Measurements from ENCODE around the gene SWT1. TPM values are rescaled to one million over a fixed set of nuclear protein-coding genes. Genes with fewer than 3 reads are reported as not detected.
"Not testable (repeated sequence)": the region's sequence is repeated elsewhere in the genome, so short reads cannot be mapped to it uniquely, and the experiment has no call there.

SWT1 gene
- total RNA-seq, 2 donors from 2014 or later, result 4.1 to 7.1 TPM

- Mint-ChIP-seq H3K36me3 (peaks cover 43 to 57% of the 10 kb centered on the region in 2 donors), H3K27ac (peak within 1 kb of the TSS; percentile 94 to 98), H3K9me3 (peaks cover 0 to 4% of the 10 kb centered on the region in 2 donors)
- ATAC-seq (peak; percentile 75 to 82), DNase-seq (ENCODE audit: low spot score in 2 of 2) (peak; percentile 86 to 95)
These were observed 160.3 kb downstream of the SWT1 start, which contains the start of gene IVNS1ABP for GRCh38 chr1:185317034-185317885. Gene IVNS1ABP (minus strand): TSS chr1:185317243. CDS start chr1:185309493, 7,750 bp downstream.

DNA sequence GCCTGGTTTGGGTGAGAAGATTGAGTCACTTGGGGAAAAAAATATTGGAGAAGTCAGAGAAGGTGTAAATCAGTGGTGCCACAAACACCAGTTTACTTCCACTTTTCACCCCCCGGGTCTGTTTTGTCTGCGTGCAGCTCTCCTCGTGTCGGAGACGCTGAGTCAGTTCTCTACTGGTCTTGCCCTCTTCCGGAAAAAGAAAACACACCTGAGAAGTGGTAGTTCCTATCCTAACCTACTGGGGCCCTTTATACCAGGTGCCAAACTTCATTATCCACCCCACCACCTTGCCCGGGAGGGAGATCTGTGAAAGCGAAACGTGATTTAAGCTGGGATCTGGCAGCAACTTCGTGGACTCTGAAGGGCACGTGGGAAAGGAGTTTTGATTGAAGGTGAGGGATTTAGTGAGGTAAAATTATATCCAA, 160.9 kb downstream of the SWT1 start:
- H3K9me3 Mint-ChIP-seq, result peaks cover 0 to 4% of the 10 kb centered on the region in 2 donors
- peak; percentile 66 to 68 for DNase-seq (ENCODE audit: low spot score in 2 of 2)
- H3K36me3 Mint-ChIP-seq, result peaks cover 42 to 55% of the 10 kb centered on the region in 2 donors
- H3K27ac Mint-ChIP-seq, result peak overlapping the region; percentile 94 to 98
- ATAC-seq, result peak; percentile 47 to 63

- H3K36me3 Mint-ChIP-seq, result peaks cover 42 to 53% of the 10 kb centered on the region in 2 donors
- no peak for DNase-seq (ENCODE audit: low spot score in 2 of 2)
- H3K9me3 Mint-ChIP-seq, result peaks cover 0 to 4% of the 10 kb centered on the region in 2 donors
- peak overlapping the region; percentile 94 to 98 for H3K27ac Mint-ChIP-seq
- no peak for ATAC-seq
These were observed 161.6 kb downstream of the SWT1 start for GRCh38 chr1:185318431-185319138.

DNA sequence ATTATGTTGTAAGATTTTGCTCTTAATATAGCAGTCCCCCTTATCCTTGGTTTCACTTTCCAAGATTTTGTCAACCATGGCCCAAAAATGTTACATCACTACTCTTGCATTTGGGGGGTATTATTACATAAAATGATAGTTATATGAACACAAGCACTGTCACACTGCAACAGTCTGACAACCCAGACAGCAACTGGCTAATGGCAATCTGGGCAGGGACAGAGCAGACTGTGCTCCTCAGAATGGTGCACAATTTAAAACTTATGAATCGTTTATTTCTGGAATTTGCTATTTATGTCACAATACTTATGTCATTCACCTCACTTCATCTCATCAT, 162.1 kb downstream of the SWT1 start:
- H3K27ac Mint-ChIP-seq, result peak overlapping the region in 1 of 2 donors; percentile 79
- DNase-seq (ENCODE audit: low spot score in 2 of 2), result no peak
- H3K36me3 Mint-ChIP-seq, result peaks cover 41 to 48% of the 10 kb centered on the region in 2 donors
- H3K9me3 Mint-ChIP-seq, result peaks cover 0 to 4% of the 10 kb centered on the region in 2 donors
- ATAC-seq, result no peak

DNA sequence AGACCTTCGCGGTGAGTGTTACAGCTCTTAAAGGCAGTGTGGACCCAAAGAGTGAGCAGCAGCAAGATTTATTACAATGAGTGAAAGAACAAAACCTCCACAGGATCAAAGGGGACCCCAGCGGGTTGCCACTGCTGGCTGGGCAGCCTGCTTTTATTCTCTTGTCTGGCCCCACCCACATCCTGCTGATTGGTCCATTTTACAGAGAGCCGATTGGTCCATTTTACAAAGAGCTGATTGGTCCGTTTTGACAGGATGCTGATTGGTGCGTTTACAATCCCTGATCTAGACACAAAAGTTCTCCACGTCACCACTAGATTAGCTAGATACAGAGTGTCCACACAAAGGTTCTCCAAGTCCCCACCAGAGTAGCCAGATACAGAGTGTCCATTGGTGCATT, 164.1 kb downstream of the SWT1 start:
- ATAC-seq; H3K9me3 Mint-ChIP-seq; DNase-seq (ENCODE audit: low spot score in 2 of 2); H3K27ac Mint-ChIP-seq: not testable (repeated sequence)
- H3K36me3 Mint-ChIP-seq, result peaks cover 26 to 28% of the 10 kb centered on the region in 2 donors

GRCh38 chr1:185321653-185322221, 164.8 kb downstream of the SWT1 start:
- not testable (repeated sequence) for H3K9me3 Mint-ChIP-seq; DNase-seq (ENCODE audit: low spot score in 2 of 2); ATAC-seq; H3K27ac Mint-ChIP-seq
- H3K36me3 Mint-ChIP-seq, result peaks cover 22 to 24% of the 10 kb centered on the region in 2 donors

GRCh38 chr1:185322636-185323035, 165.7 kb downstream of the SWT1 start:
- Mint-ChIP-seq H3K27ac (no peak overlapping the region), H3K36me3 (peaks cover 13 to 24% of the 10 kb centered on the region in 2 donors), H3K9me3 (peaks cover 0 to 4% of the 10 kb centered on the region in 2 donors)
- ATAC-seq (no peak), DNase-seq (ENCODE audit: low spot score in 2 of 2) (no peak)

DNA sequence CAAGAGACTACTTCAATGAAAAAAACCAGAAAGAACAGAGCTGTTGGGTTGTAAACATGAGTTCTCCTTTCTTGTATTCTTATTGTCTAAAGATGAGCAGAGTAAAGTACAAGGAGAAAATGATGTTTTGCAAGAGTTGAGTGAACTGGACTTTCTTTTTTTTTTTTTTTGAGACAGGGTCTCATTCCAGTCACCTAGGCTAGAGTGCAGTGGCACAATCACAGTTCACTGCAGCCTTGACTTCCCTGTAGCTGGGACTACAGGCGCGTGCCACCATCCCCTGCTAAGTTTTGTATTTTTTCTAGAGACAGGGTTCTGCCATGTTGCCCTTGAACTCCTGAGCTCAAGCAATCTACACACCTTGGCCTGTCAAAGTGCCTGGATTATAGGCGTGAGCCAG, 167.2 kb downstream of the SWT1 start:
- Mint-ChIP-seq H3K36me3 (peaks cover 9 to 26% of the 10 kb centered on the region in 2 donors), H3K9me3 (peaks cover 4 to 10% of the 10 kb centered on the region in 2 donors), H3K27ac (no peak overlapping the region)
- ATAC-seq (no peak), DNase-seq (ENCODE audit: low spot score in 2 of 2) (no peak)

- Mint-ChIP-seq H3K27ac (no peak overlapping the region), H3K36me3 (peaks cover 9 to 16% of the 10 kb centered on the region in 2 donors), H3K9me3 (peaks cover 4 to 10% of the 10 kb centered on the region in 2 donors)
- no peak for ATAC-seq
- DNase-seq (ENCODE audit: low spot score in 2 of 2), result no peak
These were observed 168.4 kb downstream of the SWT1 start for GRCh38 chr1:185325413-185325812.

GRCh38 chr1:185328255-185328654, 171.3 kb downstream of the SWT1 start:
- DNase-seq (ENCODE audit: low spot score in 2 of 2), result no peak
- peaks cover 0 to 5% of the 10 kb centered on the region in 2 donors for H3K36me3 Mint-ChIP-seq
- no peak overlapping the region for H3K27ac Mint-ChIP-seq
- no peak for ATAC-seq
- H3K9me3 Mint-ChIP-seq, result peaks cover 4 to 6% of the 10 kb centered on the region in 2 donors

DNA sequence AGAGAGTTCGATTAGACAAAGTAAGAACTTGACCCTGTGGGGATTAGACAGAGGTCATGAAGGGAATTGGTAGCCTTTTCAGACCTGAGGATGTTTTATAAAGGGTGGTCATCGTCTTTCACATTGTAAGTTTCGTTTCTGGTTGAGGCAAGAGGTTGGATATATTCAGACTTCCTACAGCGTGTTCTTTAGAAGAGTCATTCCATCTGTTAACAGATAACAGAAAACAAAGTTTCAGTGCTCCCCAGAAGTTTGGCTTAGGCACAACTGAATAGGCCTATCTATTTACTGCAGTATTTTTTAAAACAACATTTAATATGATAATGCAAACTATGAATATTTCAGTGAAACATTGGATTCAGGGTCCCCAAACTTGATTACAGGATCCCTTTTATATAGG, 177.2 kb downstream of the SWT1 start:
- DNase-seq (ENCODE audit: low spot score in 2 of 2), result no peak
- Mint-ChIP-seq H3K27ac (no peak overlapping the region), H3K9me3 (no peaks in the 10 kb centered on the region), H3K36me3 (peaks cover 0 to 6% of the 10 kb centered on the region in 2 donors)
- ATAC-seq, result no peak

DNA sequence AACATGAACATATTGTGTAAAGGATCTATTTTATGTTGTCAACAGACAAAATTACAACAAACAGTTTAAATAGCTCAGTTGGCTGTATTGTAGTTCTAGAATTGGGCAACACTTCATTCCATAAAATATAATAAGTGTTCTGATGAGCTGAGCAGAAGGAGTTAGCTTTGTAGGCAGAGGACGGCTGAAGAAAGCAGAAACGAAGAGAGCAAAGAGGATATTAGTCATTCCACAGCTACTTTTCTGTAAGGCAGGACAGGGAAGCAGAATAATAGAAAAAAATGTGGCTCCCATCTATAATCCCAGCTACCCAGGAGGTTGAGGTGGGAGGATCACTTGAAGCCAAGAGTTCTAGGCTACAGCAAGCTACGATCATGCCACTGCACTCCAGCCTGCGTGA, 180.3 kb downstream of the SWT1 start:
- Mint-ChIP-seq H3K9me3 (peaks cover 0 to 5% of the 10 kb centered on the region in 2 donors), H3K36me3 (peaks cover 0 to 10% of the 10 kb centered on the region in 2 donors), H3K27ac (no peak overlapping the region)
- ATAC-seq (no peak), DNase-seq (ENCODE audit: low spot score in 2 of 2) (no peak)

- H3K27ac Mint-ChIP-seq, result peak overlapping the region in 1 of 2 donors; percentile 33
- peak; percentile 75 to 84 for ATAC-seq
- H3K9me3 Mint-ChIP-seq, result peaks cover 0 to 5% of the 10 kb centered on the region in 2 donors
- peaks cover 0 to 10% of the 10 kb centered on the region in 2 donors for H3K36me3 Mint-ChIP-seq
- peak in 1 of 2 donors; percentile 8 for DNase-seq (ENCODE audit: low spot score in 2 of 2)
These were observed 182.0 kb downstream of the SWT1 start for GRCh38 chr1:185338719-185339622.

GRCh38 chr1:185341196-185341781, 184.3 kb downstream of the SWT1 start:
- DNase-seq (ENCODE audit: low spot score in 2 of 2), result no peak
- Mint-ChIP-seq H3K36me3 (peaks cover 0 to 10% of the 10 kb centered on the region in 2 donors), H3K9me3 (peaks cover 0 to 9% of the 10 kb centered on the region in 2 donors), H3K27ac (no peak overlapping the region)
- ATAC-seq, result no peak
